Peyer's patch (tissue), 4 donors: ENCODE data around the gene RNF157. TPM values are rescaled to one million over a fixed set of nuclear protein-coding genes. Genes with fewer than 3 reads are reported as not detected.
A peak's percentile ranks its signal among the peaks of the same experiment; 100 is the strongest.

Experiments
- DNase-seq, 3 donors: peaks; one replicate each; pipeline ENCODE4 v3.0.0-alpha.2; 2017 to 2019
- H3K27ac ChIP-seq, 4 donors: fragments of 200-600 bp; sonication (generic); one replicate each; pipeline ENCODE4 v1.5.1; 2016 to 2019
- H3K27me3 ChIP-seq, 2 donors: fragments of 200-600 bp; sonication (generic); one replicate each; pipeline ENCODE4 v1.5.1; 2019
- H3K36me3 ChIP-seq, 3 donors: fragments of 200-600 bp; sonication (generic); one replicate each; pipeline ENCODE4 v1.5.1; 2016 to 2019
- H3K4me1 ChIP-seq, 4 donors: fragments of 200-600 bp; sonication (generic); one replicate each; pipeline ENCODE4 v1.5.1; 2016 to 2019
- H3K4me3 ChIP-seq, 4 donors: fragments of 200-600 bp; sonication (generic); 1 replicate in 3 of 4; 2 replicates in 1 of 4; pipeline ENCODE4 v1.5.1; 2016 to 2019; ENCODE audit warnings: mild to moderate bottlenecking in 1 of 4
- H3K9me3 ChIP-seq, 4 donors: fragments of 200-600 bp; sonication (generic); one replicate each; pipeline ENCODE4 v1.5.1; 2016 to 2019; ENCODE audit warnings: mild to moderate bottlenecking in 1 of 4
- CTCF ChIP-seq, 6 experiments: fragments of 450-650 bp in 4 of 6; fragments of 200-600 bp in 2 of 6; sonication (generic) in 1 of 6; IDR thresholded peaks; one replicate each; pipeline ENCODE4 v1.5.1; 2017 to 2019; ENCODE audit warnings: antibody characterized with exemption in 6 of 6, mild to moderate bottlenecking in 3 of 6, moderate library complexity in 1 of 6
- POLR2A ChIP-seq, 2 donors: fragments of 450-650 bp; IDR thresholded peaks; one replicate each; pipeline ENCODE4 v1.5.1; 2017; ENCODE audit warnings: antibody characterized with exemption in 2 of 2, mild to moderate bottlenecking in 2 of 2, moderate library complexity in 2 of 2
- total RNA-seq, 4 donors: library from RNA; depleted of rRNA; stranded (reverse); fragments of >200 nt; gene quantifications; one replicate each; pipeline ENCODE4 v1.1.0, GENCODE V29; 2016

RNF157 gene
- total RNA-seq, 4 donors from 2014 or later, result 73.4 to 115 (median 106) TPM

GRCh38 chr17:76278268-76278908 lies 38.1 kb upstream of the RNF157 start:
- Histone ChIP-seq H3K4me1 (peaks cover 0 to 4% (median 0%) of the 10 kb centered on the region in 4 donors), H3K36me3 (no peaks in the 10 kb centered on the region), H3K27ac (no peak overlapping the region), H3K9me3 (no peaks in the 10 kb centered on the region), H3K4me3 (no peak overlapping the region), H3K27me3 (no peaks in the 10 kb centered on the region)
- no peak for DNase-seq
- TF ChIP-seq POLR2A (IDR thresholded peaks at IDR 0.05), result no peak
- TF ChIP-seq CTCF (IDR thresholded peaks at IDR 0.05), result no peak

- TF ChIP-seq CTCF (IDR thresholded peaks at IDR 0.05), result no peak
- TF ChIP-seq POLR2A (IDR thresholded peaks at IDR 0.05), result no peak
- DNase-seq, result no peak
- no peak overlapping the region for H3K4me3 ChIP-seq
- H3K27me3 ChIP-seq, result no peaks in the 10 kb centered on the region
- H3K27ac ChIP-seq, result no peak overlapping the region
- no peaks in the 10 kb centered on the region for H3K36me3 ChIP-seq
- no peaks in the 10 kb centered on the region for H3K9me3 ChIP-seq
- peaks cover 0 to 12% (median 3%) of the 10 kb centered on the region in 4 donors for H3K4me1 ChIP-seq
Observed at GRCh38 chr17:76277300-76278267, 37.3 kb upstream of the RNF157 start.

GRCh38 chr17:76276461-76277299 lies 36.4 kb upstream of the RNF157 start:
- Histone ChIP-seq H3K9me3 (no peaks in the 10 kb centered on the region), H3K4me3 (no peak overlapping the region), H3K27ac (no peak overlapping the region), H3K4me1 (peaks cover 2 to 19% (median 11%) of the 10 kb centered on the region in 4 donors), H3K36me3 (no peaks in the 10 kb centered on the region), H3K27me3 (no peaks in the 10 kb centered on the region)
- no peak for DNase-seq
- TF ChIP-seq POLR2A (IDR thresholded peaks at IDR 0.05) (no peak), CTCF (IDR thresholded peaks at IDR 0.05) (no peak)

- Histone ChIP-seq H3K4me1 (peaks cover 4 to 25% (median 17%) of the 10 kb centered on the region in 4 donors), H3K36me3 (no peaks in the 10 kb centered on the region), H3K9me3 (no peaks in the 10 kb centered on the region)
Observed at GRCh38 chr17:76276069-76276431, 35.8 kb upstream of the RNF157 start.

More at GRCh38 chr17:76276069-76276431, 35.8 kb upstream of the RNF157 start:
- no peak for TF ChIP-seq CTCF (IDR thresholded peaks at IDR 0.05)
- TF ChIP-seq POLR2A (IDR thresholded peaks at IDR 0.05), result no peak
- DNase-seq, result peak in 1 of 3 donors; percentile 35
- Histone ChIP-seq H3K4me3 (no peak overlapping the region), H3K27ac (no peak overlapping the region), H3K27me3 (no peaks in the 10 kb centered on the region)
